GM21717 (cell line): ENCODE data around the gene TPCN1.

Experiments used
- ATAC-seq: cut with Tn5 transposase; IDR thresholded peaks from one replicate; pipeline ENCODE4 v1.9.1; 2021; ENCODE audit warnings: mild to moderate bottlenecking, moderate library complexity; ENCODE audit not compliant: unreplicated experiment

TPCN1 gene

DNA sequence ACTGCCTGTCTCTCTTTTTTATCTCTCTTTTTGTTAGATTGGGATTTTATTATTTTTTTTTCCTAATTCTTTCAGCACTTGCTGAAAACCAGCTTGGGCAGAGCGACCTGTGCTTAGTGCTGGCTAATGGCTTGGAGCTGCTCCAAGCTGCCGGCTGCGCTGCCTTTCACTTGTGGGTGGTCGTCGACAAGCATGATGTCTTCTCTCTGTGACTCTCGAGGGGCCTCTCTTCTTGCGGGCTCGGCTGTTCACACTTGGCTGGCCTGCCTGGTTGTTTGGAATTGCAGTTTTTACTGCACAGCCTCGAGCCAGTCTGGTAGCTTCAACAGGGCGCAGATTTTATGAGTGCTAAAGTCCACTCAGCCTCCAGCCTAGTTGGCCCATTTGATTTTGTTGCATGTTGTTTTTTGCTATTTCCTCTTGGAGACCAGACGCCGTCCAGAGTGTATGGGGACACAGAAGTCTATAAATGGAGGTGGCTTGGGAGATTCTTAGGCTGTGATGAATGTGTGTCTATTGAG lies 18.6 kb downstream of the TPCN1 start:
- ATAC-seq: no peak

- no peak for ATAC-seq
These were observed 19.1 kb downstream of the TPCN1 start for GRCh38 chr12:113240395-113240794.

GRCh38 chr12:113241191-113242025 lies 20.1 kb downstream of the TPCN1 start:
- no peak for ATAC-seq

GRCh38 chr12:113242026-113242418 lies 20.8 kb downstream of the TPCN1 start:
- ATAC-seq: no peak

GRCh38 chr12:113242560-113242959 lies 21.3 kb downstream of the TPCN1 start:
- no peak for ATAC-seq

DNA sequence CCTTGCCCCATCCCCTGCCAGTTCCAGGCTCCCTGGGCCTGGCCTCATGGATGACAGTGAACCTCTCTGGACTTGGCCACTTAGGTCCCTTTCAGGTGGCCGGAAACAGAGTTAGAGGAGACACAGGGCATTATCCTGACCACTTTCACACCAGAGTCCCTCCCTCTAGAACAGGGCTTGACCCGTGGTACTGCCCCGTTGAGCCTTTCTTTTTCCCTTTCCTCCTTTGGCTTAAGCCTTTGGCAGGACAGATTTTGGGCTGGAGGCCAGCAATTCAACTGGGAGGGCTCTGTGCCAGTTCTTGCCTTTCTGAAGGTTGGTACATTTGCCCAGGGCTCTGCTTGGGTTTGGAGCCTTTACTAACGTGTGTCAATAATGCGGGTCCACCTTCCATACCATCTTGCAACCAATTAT lies 22.8 kb downstream of the TPCN1 start:
- ATAC-seq: no peak

DNA sequence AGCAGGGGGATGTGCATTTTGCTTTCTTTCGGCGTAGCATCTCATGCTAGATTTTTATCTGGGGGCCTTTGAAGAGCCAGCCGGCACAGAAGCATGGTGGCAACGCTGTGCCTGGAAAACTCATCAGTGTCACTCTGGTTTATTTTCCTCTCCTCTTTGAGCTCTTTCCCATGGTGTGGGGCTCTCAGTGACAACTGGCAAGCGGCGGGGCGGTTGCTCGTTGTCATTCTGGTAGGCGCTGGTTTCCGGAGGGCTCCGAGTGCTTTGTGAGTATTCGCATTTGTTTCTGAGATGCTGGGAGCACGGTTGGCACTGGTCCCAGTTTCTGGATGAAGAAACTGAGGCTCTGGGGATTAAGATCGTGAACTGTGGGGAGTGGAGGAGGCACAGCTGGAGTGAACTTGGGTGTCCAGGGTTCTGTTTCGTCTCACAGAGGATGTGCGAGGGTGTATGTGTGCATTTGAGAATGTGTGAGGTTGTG lies 23.3 kb downstream of the TPCN1 start:
- ATAC-seq: no peak

DNA sequence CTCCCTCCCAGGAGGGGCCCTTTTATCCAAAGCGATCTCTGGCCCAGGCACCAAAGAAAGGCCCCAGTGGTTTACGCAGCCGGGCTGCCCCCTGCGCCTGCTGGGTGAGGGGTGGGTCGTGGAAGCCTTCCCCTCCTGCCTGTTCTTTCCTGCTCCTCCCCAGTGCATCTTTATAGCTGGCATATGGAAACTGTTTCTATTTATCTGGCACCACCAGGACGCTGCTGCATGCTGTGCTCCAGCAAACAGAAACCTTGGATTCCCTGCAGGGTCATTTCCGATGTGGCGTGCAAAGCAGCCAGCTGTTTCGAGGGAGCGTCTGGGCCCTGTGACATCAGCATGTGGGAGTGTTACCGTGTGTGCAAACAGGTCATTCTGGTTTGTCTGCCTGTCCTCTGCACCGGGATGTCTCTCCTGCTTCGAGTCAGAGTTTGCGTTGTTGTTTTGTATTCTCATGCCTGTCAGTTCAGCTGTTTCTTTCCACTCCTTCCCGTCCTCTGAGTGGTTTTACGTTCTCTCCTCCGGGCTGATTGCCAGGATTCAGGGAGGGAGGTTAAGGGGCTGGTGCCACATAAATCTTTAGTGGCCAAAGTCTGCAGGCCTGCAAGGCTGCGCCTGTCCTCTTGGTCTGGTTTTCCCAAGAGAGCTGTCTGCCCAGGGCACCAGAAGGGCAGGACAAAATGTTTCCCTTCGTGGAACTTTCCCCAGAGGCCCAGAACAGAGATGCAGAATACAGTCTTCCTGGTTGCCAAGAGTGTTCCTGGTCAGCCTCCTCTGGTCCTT lies 24.6 kb downstream of the TPCN1 start:
- ATAC-seq: no peak

DNA sequence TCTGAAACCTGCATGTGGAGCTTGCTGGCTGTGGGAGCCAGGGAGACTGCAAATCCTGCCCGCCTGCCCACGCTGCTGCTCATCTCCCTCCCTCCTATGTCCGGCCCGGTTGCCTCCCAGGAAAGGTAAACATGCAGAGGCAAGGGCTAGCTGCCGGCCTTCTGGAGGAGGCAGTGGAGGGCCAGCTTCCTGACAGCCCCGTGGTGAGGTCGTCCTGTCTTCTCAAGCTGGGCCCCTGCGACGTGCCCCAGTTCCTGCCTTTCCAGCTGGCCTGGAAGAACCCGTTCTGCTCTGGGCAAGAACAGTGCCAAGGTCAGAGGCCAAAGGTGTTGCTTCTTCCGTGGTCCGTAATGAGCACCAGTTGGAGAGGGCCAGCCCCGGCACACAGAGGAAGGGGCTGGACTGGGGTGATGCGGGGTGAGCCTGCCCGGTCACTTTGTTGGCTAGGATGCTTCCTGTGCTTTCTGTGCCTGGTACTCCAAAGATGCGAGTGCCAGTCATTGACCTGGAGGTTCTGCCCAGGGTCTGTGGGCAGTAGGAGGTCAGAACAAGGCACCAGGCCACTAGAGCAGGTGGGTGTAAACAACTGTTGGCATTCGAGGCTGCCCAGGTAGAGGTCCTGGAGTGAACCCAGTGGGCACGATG lies 25.3 kb downstream of the TPCN1 start:
- ATAC-seq: no peak

GRCh38 chr12:113247123-113248050 lies 26.1 kb downstream of the TPCN1 start:
- ATAC-seq: no peak

DNA sequence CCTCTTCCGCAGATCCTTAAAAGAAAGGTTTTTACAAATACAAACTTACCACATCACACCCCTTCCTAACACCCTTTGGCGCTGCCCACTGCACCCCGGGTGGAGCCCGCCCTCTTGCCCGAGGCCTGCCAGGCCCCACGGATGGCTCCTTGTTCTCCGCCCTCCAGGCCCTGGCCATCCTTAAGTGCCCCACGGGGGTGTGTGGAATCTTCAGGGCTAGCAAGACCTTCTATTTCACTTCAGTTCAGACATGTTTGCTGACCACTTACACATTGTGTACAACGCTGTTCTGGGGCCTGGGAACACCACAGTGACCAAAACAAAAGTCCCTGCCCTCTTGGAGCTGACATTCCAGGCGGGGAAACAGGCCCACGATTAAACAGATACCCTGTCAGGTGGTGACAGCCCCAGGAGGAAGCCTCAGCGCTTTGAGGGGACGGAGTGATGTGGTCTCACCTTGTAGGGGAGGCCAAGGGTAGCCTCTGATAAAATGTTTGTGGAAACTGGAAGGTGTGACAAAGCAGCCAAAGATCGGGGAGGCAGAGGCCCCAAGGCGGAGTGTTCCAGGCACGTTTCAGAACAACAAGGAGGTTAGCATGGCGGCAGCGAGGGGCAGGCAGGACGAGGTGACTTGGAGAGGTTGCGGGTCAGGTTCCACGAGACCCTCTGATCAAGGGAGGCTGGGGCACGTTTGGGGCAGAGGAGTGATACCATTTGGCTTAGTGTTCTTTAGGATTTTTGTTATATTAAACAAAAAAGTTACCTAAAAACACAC lies 27.0 kb downstream of the TPCN1 start:
- ATAC-seq: no peak

GRCh38 chr12:113248842-113249435 lies 27.7 kb downstream of the TPCN1 start:
- ATAC-seq: no peak

DNA sequence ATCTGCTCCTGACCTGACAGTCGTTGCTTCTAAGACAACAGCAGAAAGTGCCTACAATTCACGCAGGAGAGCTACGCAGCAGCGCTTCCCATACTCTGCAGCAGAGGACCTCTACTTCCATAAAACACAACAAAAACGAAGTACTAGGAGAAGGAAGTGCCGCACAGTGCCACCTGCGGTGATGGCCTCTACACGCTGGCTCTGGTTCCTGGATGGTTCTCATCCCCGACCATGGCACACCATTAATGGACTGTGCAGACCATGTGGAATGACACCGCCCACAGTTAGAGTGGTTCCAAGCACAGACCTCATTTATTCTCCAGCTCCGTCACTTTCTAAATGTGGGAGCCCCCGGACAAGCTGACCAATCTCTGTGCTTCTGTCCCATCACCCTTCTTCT lies 28.3 kb downstream of the TPCN1 start:
- no peak for ATAC-seq

DNA sequence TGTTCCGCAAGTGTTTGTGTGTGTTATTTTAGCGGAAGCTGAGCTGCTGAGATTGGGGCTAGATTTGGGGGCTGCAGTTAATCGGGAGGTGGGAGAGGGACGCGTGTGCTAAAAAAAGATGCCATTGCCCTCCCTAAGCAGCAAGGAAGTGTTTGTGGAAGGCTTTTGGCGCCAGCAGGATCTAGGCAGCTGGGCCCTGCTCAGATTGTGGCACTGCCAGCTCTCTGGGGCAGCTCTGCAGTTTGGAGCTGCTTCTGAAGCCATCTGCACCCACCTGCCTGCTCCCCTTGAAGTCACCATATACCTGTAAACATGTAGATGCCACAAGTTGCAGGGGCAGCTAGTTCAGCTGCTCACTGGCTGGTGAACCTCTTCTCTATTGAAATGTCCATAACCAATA lies 28.8 kb downstream of the TPCN1 start:
- no peak for ATAC-seq

DNA sequence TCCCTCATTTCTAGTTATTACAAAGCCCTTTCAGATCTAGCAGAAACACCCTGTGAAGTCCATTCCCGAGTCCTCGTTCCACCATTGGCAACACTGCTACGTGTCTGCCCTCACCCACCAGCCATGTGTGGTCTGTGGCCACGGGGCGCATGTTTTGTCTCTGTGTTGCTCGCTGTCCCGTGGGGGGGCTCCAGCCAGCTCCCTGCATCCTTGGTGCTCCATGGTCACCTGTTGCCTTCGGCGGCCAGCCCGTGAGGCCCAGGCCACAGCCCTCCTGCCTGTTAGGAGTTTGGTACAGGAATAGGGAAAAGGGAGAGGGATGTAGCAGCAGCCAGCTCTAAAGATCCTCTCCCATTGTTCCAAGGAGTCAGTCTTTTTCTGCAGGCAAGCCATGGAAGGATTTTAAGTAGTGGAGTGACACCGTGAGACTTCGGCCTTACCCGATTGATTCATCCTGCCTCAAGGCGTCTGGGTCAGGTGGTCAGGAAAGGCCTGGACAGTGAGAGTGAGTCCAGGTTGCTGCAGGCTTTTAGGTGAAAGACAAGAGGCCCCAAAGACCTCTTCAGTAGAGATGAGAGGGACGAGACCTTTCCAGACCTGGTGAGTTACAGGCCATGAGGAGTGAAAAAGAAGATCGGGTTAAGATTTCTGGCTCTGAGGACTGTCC lies 30.3 kb downstream of the TPCN1 start:
- ATAC-seq: no peak

GRCh38 chr12:113252494-113252893 lies 31.2 kb downstream of the TPCN1 start:
- no peak for ATAC-seq

DNA sequence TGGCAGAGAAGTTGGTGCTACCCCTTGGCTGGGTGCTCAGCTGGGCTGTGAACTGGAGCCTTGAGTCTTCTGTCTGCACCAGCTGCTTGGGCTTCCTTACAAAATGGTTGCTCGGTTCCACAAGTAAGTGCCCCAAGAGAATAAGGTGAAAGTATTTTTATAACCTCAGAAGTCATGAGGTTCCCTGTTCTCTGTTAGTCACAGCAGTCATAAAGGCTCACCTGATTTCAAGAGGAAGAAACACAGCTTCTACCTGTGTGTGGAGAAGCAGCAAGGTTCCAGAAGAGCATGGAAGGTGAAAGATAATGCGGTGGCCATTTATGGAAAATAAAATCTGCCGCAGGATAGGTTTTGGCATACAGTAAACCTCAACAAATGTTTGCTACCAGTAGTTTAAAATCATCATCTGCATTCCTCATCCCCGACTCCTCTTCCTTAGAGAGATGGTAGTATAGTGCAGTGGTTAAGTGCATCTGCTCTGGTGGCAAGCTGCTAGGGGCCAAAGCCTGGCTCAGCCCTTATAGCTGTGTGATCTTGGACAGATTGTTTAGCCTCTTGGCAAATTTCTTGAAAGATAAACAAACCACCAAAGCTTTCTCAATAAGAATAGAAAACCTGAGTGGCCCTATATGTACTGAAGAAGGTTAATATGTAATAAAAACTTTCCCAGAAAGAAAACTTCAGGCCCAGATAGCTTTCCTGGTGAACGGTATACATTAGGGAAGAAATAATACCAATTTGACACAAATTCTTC lies 32.4 kb downstream of the TPCN1 start:
- ATAC-seq: no peak

DNA sequence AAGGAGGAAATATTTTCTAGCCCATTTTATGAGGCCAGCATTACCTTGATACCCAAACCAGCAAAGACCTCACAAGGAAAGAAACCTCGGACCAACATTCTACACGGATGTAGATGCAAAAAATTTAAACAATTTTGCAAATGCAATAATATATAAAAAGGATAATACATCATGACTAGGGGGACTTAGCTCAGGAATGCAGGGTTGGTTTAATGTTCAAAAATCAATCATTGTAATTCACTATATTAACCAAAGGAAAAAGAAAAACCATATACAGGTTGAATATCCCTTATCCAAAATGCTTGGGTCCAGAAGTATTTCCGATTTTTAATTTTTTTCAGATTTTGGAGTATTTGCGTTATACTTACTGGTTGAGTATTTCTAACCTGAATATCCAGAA lies 33.0 kb downstream of the TPCN1 start:
- ATAC-seq: no peak
